GM12878 (cell line): Measurements from ENCODE around the gene KLRG1. TPM values are rescaled to one million over a fixed set of nuclear protein-coding genes. Genes with fewer than 3 reads are reported as not detected.

ENCODE experiments used
- ATAC-seq: fragments of 200-7000 bp; cut with Tn5 transposase; 3 replicates; pipeline ENCODE4 v1.9.1; 2020; ENCODE audit warnings: mild to moderate bottlenecking, moderate library complexity
- BruUV-seq: library from RNA; stranded (reverse); fragments of 400-500 nt; replicated peaks from 2 replicates; lab custom pipeline; 2021; lab: Mats Ljungman, UMichigan
- CTCF ChIA-PET: fragments of 300-600 bp; sonication (Branson Sonifier 250); formaldehyde crosslinking; extraction: SDS; loops from one replicate; lab custom pipeline; 2021; ENCODE audit warnings: inconsistent platforms; lab: Yijun Ruan, JAX
- POLR2A ChIA-PET: fragments of 350-600 bp; formaldehyde crosslinking; extraction: SDS; loops from one replicate; lab custom pipeline; 2021; ENCODE audit warnings: inconsistent platforms; lab: Charles Lee
- RAD21 ChIA-PET: fragments of 300-600 bp; sonication (Branson Sonifier 250); formaldehyde crosslinking; loops from one replicate; lab custom pipeline; 2023; ENCODE audit warnings: antibody characterized with exemption; ENCODE audit not compliant: unreplicated experiment; lab: Charles Lee
- SMC1A ChIA-PET: fragments of 300-600 bp; sonication (Branson Sonifier 250); formaldehyde crosslinking; loops from one replicate; lab custom pipeline; 2023; ENCODE audit not compliant: unreplicated experiment, uncharacterized antibody; lab: Charles Lee
- DNase-seq: peaks from one replicate; pipeline ENCODE4 v3.0.0-alpha.2; 2011; ENCODE audit warnings: low read depth, low spot score
- FAIRE-seq: peaks from 3 replicates; lab custom pipeline; 2011; peaks lifted over from hg19 to GRCh38; lab: Jason Lieb, UNC
- H2AFZ ChIP-seq: 2 replicates; pipeline ENCODE4 v1.6.0; 2011; ENCODE audit warnings: low read depth, low read length, control low read depth; ENCODE audit not compliant: control insufficient read depth
- H3K27ac ChIP-seq: 2 replicates; pipeline ENCODE4 v1.5.1; 2011; ENCODE audit warnings: control low read depth; ENCODE audit not compliant: control insufficient read depth, insufficient read depth
- H3K27me3 ChIP-seq, 2 experiments: replicated peaks in 1 of 2; 2 replicates each; pipeline versions ENCODE4 v1.6.0 to v1.6.1; 2011; ENCODE audit warnings: low read length in 1 of 2; ENCODE audit not compliant: control insufficient read depth in 2 of 2, insufficient read depth in 2 of 2
- H3K36me3 ChIP-seq, 2 experiments: 2 replicates each; pipeline ENCODE4 v1.5.1; 2011; ENCODE audit warnings: low read length in 1 of 2; ENCODE audit not compliant: control insufficient read depth in 2 of 2, insufficient read depth in 2 of 2
- H3K4me1 ChIP-seq: 2 replicates; pipeline ENCODE4 v1.6.1; 2011; ENCODE audit warnings: mild to moderate bottlenecking, low read length, moderate library complexity, mixed read lengths; ENCODE audit not compliant: control insufficient read depth, insufficient read depth
- H3K4me2 ChIP-seq: 2 replicates; pipeline ENCODE4 v1.6.0; 2011; ENCODE audit warnings: control low read depth; ENCODE audit not compliant: control insufficient read depth, insufficient read depth
- H3K4me3 ChIP-seq: fragments of 200-600 bp; sonication (generic); 2 replicates; pipeline ENCODE4 v1.5.1; 2016
- H3K79me2 ChIP-seq: 2 replicates; pipeline ENCODE4 v1.6.0; 2011; ENCODE audit warnings: low read length; ENCODE audit not compliant: control insufficient read depth, insufficient read depth
- H3K9ac ChIP-seq: 2 replicates; pipeline ENCODE4 v1.8.0; 2011; ENCODE audit warnings: low read length, control low read depth, mixed read lengths; ENCODE audit not compliant: control insufficient read depth, insufficient read depth
- H3K9me3 ChIP-seq: replicated peaks from 3 replicates; pipeline ENCODE4 v1.5.1; 2011; ENCODE audit warnings: mild to moderate bottlenecking, low read length; ENCODE audit not compliant: control insufficient read depth, insufficient read depth
- H4K20me1 ChIP-seq: 2 replicates; pipeline ENCODE4 v1.6.0; 2011; ENCODE audit not compliant: control insufficient read depth, insufficient read depth
- BRCA1 ChIP-seq: IDR thresholded peaks from 2 replicates; pipeline ENCODE4 v1.6.1; 2011; ENCODE audit warnings: low read depth, low read length, improper control_type of control experiment
- JUNB ChIP-seq: IDR thresholded peaks from 2 replicates; pipeline ENCODE4 v1.6.1; 2016; ENCODE audit warnings: antibody characterized with exemption, mild to moderate bottlenecking
- PKNOX1 ChIP-seq: fragments of 450-650 bp; IDR thresholded peaks from 2 replicates; pipeline ENCODE4 v1.6.1; 2016; ENCODE audit warnings: mild to moderate bottlenecking
- POLR2AphosphoS2 ChIP-seq: IDR thresholded peaks from 2 replicates; pipeline ENCODE4 v1.6.1; 2011; ENCODE audit warnings: low read depth, mild to moderate bottlenecking, low read length, improper control_type of control experiment, moderate library complexity
- SUZ12 ChIP-seq: fragments of 200-600 bp; sonication (generic); IDR thresholded peaks from one replicate; pipeline ENCODE4 v1.6.1; 2018; ENCODE audit warnings: antibody characterized with exemption, mild to moderate bottlenecking; ENCODE audit not compliant: unreplicated experiment
- ZNF217 ChIP-seq: fragments of 450-650 bp; IDR thresholded peaks from 2 replicates; pipeline ENCODE4 v1.6.1; 2017; ENCODE audit warnings: antibody characterized with exemption, mild to moderate bottlenecking
- WGBS: methylation state at CpG from one replicate; pipeline ENCODE4 v1.1.6; 2016; ENCODE audit warnings: low lambda C conversion rate; ENCODE audit not compliant: insufficient replicate concordance, insufficient coverage; ENCODE audit errors: missing lambda C conversion rate; 5-methylcytosine and 5-hydroxymethylcytosine counted together
- in situ Hi-C: fragments of 300-500 bp; cut with MboI; formaldehyde crosslinking; loops from 9 replicates; pipeline ENCODE4 v1.14.3; 2018; ENCODE audit warnings: mixed read lengths
- intact Hi-C: fragments of 100-400 bp; cut with micrococcal nuclease; formaldehyde crosslinking; loops from one replicate; pipeline ENCODE4 v1.14.2; 2022; ENCODE audit not compliant: unreplicated experiment
- polyA plus RNA-seq, 11 experiments: library from polyadenylated mRNA; depleted of rRNA in 4 of 11; unstranded in 6 of 11; stranded (reverse) in 5 of 11; fragments of >200 nt; fragmentation: Nextera tagmentation in 4 of 11; fragmentation: Illumina TruSeq in 1 of 11; extraction: Ambion mirVana in 4 of 11; extraction: Trizol in 1 of 11; gene quantifications; 1 replicate in 1 of 11; 2 replicates in 10 of 11; pipeline versions ENCODE4 v1.2.1 to v1.2.3, GENCODE V29; 2011 to 2016; ENCODE audit warnings: inconsistent platforms in 2 of 11, missing spikeins in 2 of 11, low read depth in 1 of 11
- total RNA-seq, 4 experiments: library from RNA; depleted of rRNA in 3 of 4; stranded (reverse); fragments of >200 nt in 3 of 4; fragmentation: Illumina TruSeq in 1 of 4; extraction: Trizol in 1 of 4; gene quantifications; 2 replicates each; pipeline versions ENCODE4 v1.2.1 to v1.2.3, GENCODE V29; 2013 to 2021

The KLRG1 gene
- total and polyA plus RNA-seq, 10 of the 15 experiments (the other 5 are each of a cell fraction or from before 2014, with no cell fraction given) = 2.3 to 6.5 (median 3.9) TPM

DNA sequence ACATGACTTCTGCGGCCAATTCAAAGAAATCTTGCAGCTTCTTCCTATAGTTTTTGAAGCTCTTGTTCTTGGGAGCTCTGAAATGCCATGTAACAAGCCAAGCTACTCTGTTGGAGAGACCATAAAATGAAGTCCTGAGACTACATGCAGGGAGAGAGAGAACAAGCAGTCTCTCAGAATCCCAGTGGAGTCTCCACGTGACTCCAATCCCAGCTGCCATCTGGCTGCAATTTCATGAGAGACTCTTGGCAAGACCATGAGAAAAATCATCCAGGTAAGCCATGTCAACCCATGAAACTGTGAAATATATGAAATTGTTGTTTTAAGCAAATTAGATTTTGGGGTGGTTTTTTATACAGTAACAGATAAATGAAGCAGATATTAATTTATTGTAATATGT, 54.4 kb downstream of the KLRG1 start:
- CTCF ChIA-PET = interaction anchor here (0.6 kb wide), 1 partner anchor 96 kb away, joined by 3 read pairs; no protein-coding TSS in a partner anchor
- Histone ChIP-seq H2AFZ (no peak overlapping the region), H3K36me3 (no peaks in the 10 kb centered on the region), H3K27me3 (no peaks in the 10 kb centered on the region), H3K4me1 (no peaks in the 10 kb centered on the region), H3K9ac (no peak overlapping the region)
- intact Hi-C loops = loop anchor here (5.0 to 10.0 kb wide), 3 partner anchors 129 to 499 kb away; partner anchors contain the start of genes CLEC4E and PHC1
- WGBS = 56% methylated on average over 2 of the region's 2 CpGs
- SMC1A ChIA-PET = no interaction called here
- no peak for DNase-seq
- no peak for ATAC-seq
- no peak for TF ChIP-seq ZNF217
- TF ChIP-seq SUZ12 = no peak
- no peak for TF ChIP-seq POLR2AphosphoS2
- TF ChIP-seq JUNB = no peak
- TF ChIP-seq PKNOX1 = no peak
- TF ChIP-seq BRCA1 = no peak
- TF ChIP-seq, all 136 proteins: peak for 0
- no peaks in the 10 kb centered on the region for H4K20me1 ChIP-seq
- no TSS peak for BruUV-seq
- no peak overlapping the region for H3K27ac ChIP-seq
- H3K79me2 ChIP-seq = no peaks in the 10 kb centered on the region
- H3K4me2 ChIP-seq = no peak overlapping the region
- H3K4me3 ChIP-seq = no peak overlapping the region
- ChIA-PET POLR2A (no interaction called here), RAD21 (interaction anchor here (0.9 kb wide), 1 partner anchor 500 kb away, joined by 3 read pairs; no protein-coding TSS in a partner anchor)
- in situ Hi-C loops = loop anchor here (5.0 kb wide), 1 partner anchor 91 kb away; no protein-coding TSS in a partner anchor
- FAIRE-seq = no peak
- no peaks in the 10 kb centered on the region for H3K9me3 ChIP-seq
